Measurements from ENCODE around the gene DIP2B.

DIP2B gene

DNA sequence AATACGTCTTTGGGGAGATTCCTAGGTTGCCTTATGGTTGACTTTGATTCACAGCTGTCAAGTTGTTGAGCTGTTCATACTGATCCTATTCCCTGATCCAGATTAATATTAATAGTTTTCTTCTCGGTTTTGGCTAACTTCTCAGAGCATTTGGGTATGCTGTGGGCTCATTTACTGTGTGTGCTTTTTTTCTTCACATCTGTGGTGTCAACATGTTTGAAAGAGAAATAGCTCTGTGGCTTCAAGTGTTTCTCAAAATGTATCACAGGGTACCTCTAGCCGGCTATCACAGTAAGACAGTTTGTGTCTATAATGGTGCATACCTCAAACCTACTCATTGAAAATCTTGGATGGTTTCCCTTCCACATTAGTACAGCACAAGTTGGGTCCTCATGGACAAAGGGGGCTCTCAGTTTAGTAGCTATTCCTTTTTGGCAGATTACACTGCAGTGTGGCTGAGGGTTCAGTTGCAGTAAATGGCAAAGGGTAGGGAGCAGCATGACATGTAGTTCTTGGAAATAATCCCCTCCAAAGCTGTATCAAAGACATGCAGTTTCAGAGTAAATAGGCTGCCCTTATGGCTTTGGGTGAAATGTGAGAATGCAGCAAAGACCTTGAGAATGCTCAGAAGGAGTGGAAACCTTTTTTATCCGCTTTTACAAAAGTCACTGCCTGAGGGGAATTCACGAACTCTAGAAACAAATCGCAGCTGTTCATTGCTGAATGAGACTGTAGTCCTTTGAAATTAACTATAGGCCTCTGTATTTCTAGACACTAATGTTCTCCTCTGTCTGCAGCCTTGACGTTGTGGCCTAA lies 156.7 kb downstream of the DIP2B start:
- Histone ChIP-seq H3K9ac (ENCODE audit: low read depth in 1 of 2, low read length in 2 of 2) (no peak overlapping the region), H3K4me1 (ENCODE audit: control insufficient read depth in 2 of 2, insufficient read depth in 2 of 2, low read length in 2 of 2) (peaks cover 0 to 8% of the 10 kb centered on the region in 2 donors), H3K27ac (ENCODE audit: low read depth in 2 of 2, low read length in 2 of 2) (no peak overlapping the region)

DNA sequence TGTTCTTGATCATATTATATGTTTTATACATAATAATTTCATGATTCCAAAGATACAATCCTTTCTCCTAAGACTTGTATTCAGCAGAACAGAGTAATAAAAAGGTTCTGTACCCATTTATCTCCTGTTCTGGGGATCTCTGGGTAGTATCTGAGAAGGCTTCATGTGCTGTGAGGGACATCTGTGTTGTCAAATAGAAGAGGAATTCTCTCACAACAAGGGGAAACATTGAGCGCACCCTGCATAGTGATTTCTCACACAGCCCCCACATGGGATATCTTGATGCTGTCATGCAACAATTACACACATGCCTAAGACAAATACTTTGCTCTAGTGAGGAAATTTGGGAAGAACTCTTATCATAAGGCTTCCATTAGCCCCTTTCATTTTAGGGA lies 157.3 kb downstream of the DIP2B start:
- H3K36me3 ChIP-seq (ENCODE audit: control insufficient read depth in 2 of 2, insufficient read depth in 2 of 2, low read length in 2 of 2): peaks cover 4 to 5% of the 10 kb centered on the region in 2 donors
- no peak overlapping the region for H3K9ac ChIP-seq (ENCODE audit: low read depth in 1 of 2, low read length in 2 of 2)
- H3K9me3 ChIP-seq (ENCODE audit: control insufficient read depth in 2 of 2, low read length in 2 of 2): no peaks in the 10 kb centered on the region
- H3K4me3 ChIP-seq (ENCODE audit: low read length in 2 of 2): no peak overlapping the region
- no peak overlapping the region for H3K27ac ChIP-seq (ENCODE audit: low read depth in 2 of 2, low read length in 2 of 2)
- peaks cover 0 to 8% of the 10 kb centered on the region in 2 donors for H3K4me1 ChIP-seq (ENCODE audit: control insufficient read depth in 2 of 2, insufficient read depth in 2 of 2, low read length in 2 of 2)
- H3K27me3 ChIP-seq (ENCODE audit: control insufficient read depth in 2 of 2, insufficient read depth in 2 of 2, low read length in 2 of 2): no peaks in the 10 kb centered on the region

More for the DNA sequence above, 156.7 kb downstream of the DIP2B start:
- no peaks in the 10 kb centered on the region for H3K27me3 ChIP-seq (ENCODE audit: control insufficient read depth in 2 of 2, insufficient read depth in 2 of 2, low read length in 2 of 2)
- peaks cover 4 to 5% of the 10 kb centered on the region in 2 donors for H3K36me3 ChIP-seq (ENCODE audit: control insufficient read depth in 2 of 2, insufficient read depth in 2 of 2, low read length in 2 of 2)
- no peaks in the 10 kb centered on the region for H3K9me3 ChIP-seq (ENCODE audit: control insufficient read depth in 2 of 2, low read length in 2 of 2)
- H3K4me3 ChIP-seq (ENCODE audit: low read length in 2 of 2): no peak overlapping the region

DNA sequence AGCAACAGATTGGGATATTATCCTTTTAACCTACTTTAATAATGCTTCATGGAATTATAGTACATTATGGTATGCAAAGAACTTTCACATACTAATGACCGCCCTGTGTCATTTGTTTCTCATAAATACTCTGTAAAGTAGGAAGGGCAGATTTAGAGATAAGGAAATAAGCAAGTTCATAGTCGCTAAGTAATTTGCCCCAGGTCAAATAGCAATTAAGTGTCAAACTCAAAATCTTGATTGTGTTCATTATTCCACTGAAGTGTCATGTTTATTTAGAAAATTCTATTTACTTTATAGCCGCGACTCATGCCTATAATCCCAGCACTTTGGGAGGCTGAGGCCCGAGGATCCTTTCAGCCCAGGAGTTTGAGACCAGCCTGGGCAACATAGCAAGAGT lies 160.4 kb downstream of the DIP2B start:
- no peak overlapping the region for H3K27ac ChIP-seq (ENCODE audit: low read depth in 2 of 2, low read length in 2 of 2)
- H3K4me1 ChIP-seq (ENCODE audit: control insufficient read depth in 2 of 2, insufficient read depth in 2 of 2, low read length in 2 of 2): peaks cover 0 to 6% of the 10 kb centered on the region in 2 donors
- H3K9ac ChIP-seq (ENCODE audit: low read depth in 1 of 2, low read length in 2 of 2): no peak overlapping the region
- no peaks in the 10 kb centered on the region for H3K9me3 ChIP-seq (ENCODE audit: control insufficient read depth in 2 of 2, low read length in 2 of 2)
- H3K27me3 ChIP-seq (ENCODE audit: control insufficient read depth in 2 of 2, insufficient read depth in 2 of 2, low read length in 2 of 2): no peaks in the 10 kb centered on the region
- no peak overlapping the region for H3K4me3 ChIP-seq (ENCODE audit: low read length in 2 of 2)
- peaks cover 3 to 4% of the 10 kb centered on the region in 2 donors for H3K36me3 ChIP-seq (ENCODE audit: control insufficient read depth in 2 of 2, insufficient read depth in 2 of 2, low read length in 2 of 2)

DNA sequence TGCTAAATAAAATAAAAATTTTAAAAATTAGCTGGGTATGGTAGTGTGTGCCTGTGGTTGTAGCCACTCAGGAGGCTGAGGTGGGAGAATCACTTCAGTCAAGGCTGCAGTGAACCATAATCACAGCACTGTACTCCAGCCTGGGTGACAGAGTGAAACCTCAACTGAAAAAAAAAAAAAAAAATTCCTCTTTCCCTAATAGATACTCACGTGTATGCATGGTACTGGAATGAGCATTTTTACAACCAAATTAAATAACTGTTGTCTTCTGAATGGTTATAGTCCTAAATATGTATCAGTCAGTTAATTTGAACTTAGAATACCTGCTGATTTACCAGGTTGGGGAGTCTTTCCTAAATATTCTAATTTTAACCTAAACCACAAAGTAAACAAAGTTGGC lies 160.8 kb downstream of the DIP2B start:
- no peak overlapping the region for H3K27ac ChIP-seq (ENCODE audit: low read depth in 2 of 2, low read length in 2 of 2)
- no peaks in the 10 kb centered on the region for H3K9me3 ChIP-seq (ENCODE audit: control insufficient read depth in 2 of 2, low read length in 2 of 2)
- peaks cover 0 to 5% of the 10 kb centered on the region in 2 donors for H3K4me1 ChIP-seq (ENCODE audit: control insufficient read depth in 2 of 2, insufficient read depth in 2 of 2, low read length in 2 of 2)
- no peaks in the 10 kb centered on the region for H3K27me3 ChIP-seq (ENCODE audit: control insufficient read depth in 2 of 2, insufficient read depth in 2 of 2, low read length in 2 of 2)
- H3K9ac ChIP-seq (ENCODE audit: low read depth in 1 of 2, low read length in 2 of 2): no peak overlapping the region
- peaks cover 3 to 4% of the 10 kb centered on the region in 2 donors for H3K36me3 ChIP-seq (ENCODE audit: control insufficient read depth in 2 of 2, insufficient read depth in 2 of 2, low read length in 2 of 2)
- H3K4me3 ChIP-seq (ENCODE audit: low read length in 2 of 2): no peak overlapping the region

DNA sequence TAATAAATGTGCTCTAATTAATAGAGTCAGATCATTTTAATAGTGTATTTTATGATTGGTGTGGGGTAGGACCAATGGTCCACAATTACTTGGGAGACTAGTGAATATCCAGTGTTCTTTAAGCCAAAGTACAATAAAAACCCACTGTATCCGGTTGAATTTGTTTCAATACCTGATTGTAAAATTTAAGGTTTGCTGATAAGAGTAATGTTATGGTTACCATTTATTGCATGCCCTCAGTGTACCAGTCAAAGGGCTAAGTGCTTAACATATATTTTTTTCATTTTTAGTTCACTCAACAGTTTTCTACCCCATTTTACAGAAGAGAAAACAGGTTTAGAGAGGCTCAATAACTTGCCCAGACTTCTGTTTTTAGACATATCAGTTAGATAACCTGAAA lies 161.2 kb downstream of the DIP2B start:
- Histone ChIP-seq H3K4me3 (ENCODE audit: low read length in 2 of 2) (no peak overlapping the region), H3K27me3 (ENCODE audit: control insufficient read depth in 2 of 2, insufficient read depth in 2 of 2, low read length in 2 of 2) (no peaks in the 10 kb centered on the region), H3K9me3 (ENCODE audit: control insufficient read depth in 2 of 2, low read length in 2 of 2) (no peaks in the 10 kb centered on the region), H3K9ac (ENCODE audit: low read depth in 1 of 2, low read length in 2 of 2) (no peak overlapping the region), H3K4me1 (ENCODE audit: control insufficient read depth in 2 of 2, insufficient read depth in 2 of 2, low read length in 2 of 2) (peaks cover 0 to 5% of the 10 kb centered on the region in 2 donors), H3K27ac (ENCODE audit: low read depth in 2 of 2, low read length in 2 of 2) (no peak overlapping the region), H3K36me3 (ENCODE audit: control insufficient read depth in 2 of 2, insufficient read depth in 2 of 2, low read length in 2 of 2) (peaks cover 4 to 5% of the 10 kb centered on the region in 2 donors)

DNA sequence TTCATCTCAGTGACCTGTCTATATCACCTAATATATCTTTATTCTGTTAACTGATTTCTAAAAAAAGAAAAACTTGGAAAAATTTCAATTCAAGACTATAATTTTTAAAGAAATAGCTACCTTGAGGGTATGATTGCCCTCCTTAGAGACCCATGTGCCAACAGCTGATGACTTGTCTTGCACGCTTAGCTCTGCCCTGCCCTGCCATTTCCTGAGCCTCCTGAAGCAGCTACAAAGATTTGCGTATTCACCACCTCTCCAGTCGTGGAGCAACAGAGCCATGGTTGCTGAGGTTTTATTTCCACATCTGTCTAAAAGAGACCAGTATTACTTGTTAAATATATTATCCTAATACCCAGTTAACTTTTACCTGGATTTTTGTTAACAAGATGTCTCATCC lies 167.4 kb downstream of the DIP2B start:
- Histone ChIP-seq H3K27me3 (ENCODE audit: control insufficient read depth in 2 of 2, insufficient read depth in 2 of 2, low read length in 2 of 2) (no peaks in the 10 kb centered on the region), H3K27ac (ENCODE audit: low read depth in 2 of 2, low read length in 2 of 2) (no peak overlapping the region), H3K4me1 (ENCODE audit: control insufficient read depth in 2 of 2, insufficient read depth in 2 of 2, low read length in 2 of 2) (no peaks in the 10 kb centered on the region), H3K9ac (ENCODE audit: low read depth in 1 of 2, low read length in 2 of 2) (no peak overlapping the region), H3K4me3 (ENCODE audit: low read length in 2 of 2) (no peak overlapping the region), H3K36me3 (ENCODE audit: control insufficient read depth in 2 of 2, insufficient read depth in 2 of 2, low read length in 2 of 2) (peaks cover 32 to 38% of the 10 kb centered on the region in 2 donors), H3K9me3 (ENCODE audit: control insufficient read depth in 2 of 2, low read length in 2 of 2) (no peaks in the 10 kb centered on the region)

DNA sequence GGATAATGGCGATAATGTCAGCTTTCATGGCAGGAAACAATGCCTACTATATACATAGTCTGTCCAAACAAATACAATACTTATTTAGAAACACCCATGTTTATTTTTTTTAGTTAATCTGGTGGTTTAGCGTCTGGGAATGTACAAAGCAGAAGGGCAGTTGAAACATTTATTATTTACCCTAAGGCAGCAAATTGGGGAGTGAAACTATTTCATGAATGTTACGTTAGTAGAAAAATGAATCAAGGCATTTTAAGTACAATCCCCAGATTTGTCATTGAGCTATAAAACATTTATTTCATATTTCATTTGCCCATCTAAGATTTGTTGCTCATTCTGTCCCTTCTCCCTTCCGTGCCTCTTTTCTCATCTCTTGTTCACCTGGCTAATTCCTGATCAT lies 172.0 kb downstream of the DIP2B start:
- H3K27ac ChIP-seq (ENCODE audit: low read depth in 2 of 2, low read length in 2 of 2): no peak overlapping the region
- H3K9ac ChIP-seq (ENCODE audit: low read depth in 1 of 2, low read length in 2 of 2): no peak overlapping the region
- H3K27me3 ChIP-seq (ENCODE audit: control insufficient read depth in 2 of 2, insufficient read depth in 2 of 2, low read length in 2 of 2): no peaks in the 10 kb centered on the region
- H3K36me3 ChIP-seq (ENCODE audit: control insufficient read depth in 2 of 2, insufficient read depth in 2 of 2, low read length in 2 of 2): peaks cover 44 to 50% of the 10 kb centered on the region in 2 donors
- no peaks in the 10 kb centered on the region for H3K9me3 ChIP-seq (ENCODE audit: control insufficient read depth in 2 of 2, low read length in 2 of 2)
- H3K4me1 ChIP-seq (ENCODE audit: control insufficient read depth in 2 of 2, insufficient read depth in 2 of 2, low read length in 2 of 2): no peaks in the 10 kb centered on the region
- H3K4me3 ChIP-seq (ENCODE audit: low read length in 2 of 2): no peak overlapping the region

DNA sequence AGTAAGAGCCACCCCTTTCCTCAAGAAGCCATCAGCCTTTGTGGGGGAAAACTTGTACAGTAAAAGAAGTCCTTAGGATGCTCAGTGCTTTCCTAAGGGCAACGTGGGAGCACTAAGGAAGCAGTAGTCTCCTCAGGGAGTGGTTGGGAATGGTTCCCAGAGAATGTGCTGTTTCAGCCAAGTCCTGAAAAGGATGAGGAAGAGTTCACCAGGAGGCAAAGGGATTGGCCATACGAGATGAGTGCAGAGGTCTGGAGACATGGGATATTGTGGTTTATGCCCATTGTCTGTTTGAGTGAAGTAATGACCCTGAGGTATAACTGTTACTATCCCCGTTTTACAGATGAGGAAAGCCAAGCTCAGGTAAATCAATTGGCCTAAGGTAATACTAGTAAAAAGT lies 173.1 kb downstream of the DIP2B start:
- Histone ChIP-seq H3K4me1 (ENCODE audit: control insufficient read depth in 2 of 2, insufficient read depth in 2 of 2, low read length in 2 of 2) (no peaks in the 10 kb centered on the region), H3K36me3 (ENCODE audit: control insufficient read depth in 2 of 2, insufficient read depth in 2 of 2, low read length in 2 of 2) (peaks cover 45 to 51% of the 10 kb centered on the region in 2 donors), H3K27ac (ENCODE audit: low read depth in 2 of 2, low read length in 2 of 2) (no peak overlapping the region), H3K9me3 (ENCODE audit: control insufficient read depth in 2 of 2, low read length in 2 of 2) (no peaks in the 10 kb centered on the region), H3K4me3 (ENCODE audit: low read length in 2 of 2) (no peak overlapping the region), H3K27me3 (ENCODE audit: control insufficient read depth in 2 of 2, insufficient read depth in 2 of 2, low read length in 2 of 2) (no peaks in the 10 kb centered on the region), H3K9ac (ENCODE audit: low read depth in 1 of 2, low read length in 2 of 2) (no peak overlapping the region)

DNA sequence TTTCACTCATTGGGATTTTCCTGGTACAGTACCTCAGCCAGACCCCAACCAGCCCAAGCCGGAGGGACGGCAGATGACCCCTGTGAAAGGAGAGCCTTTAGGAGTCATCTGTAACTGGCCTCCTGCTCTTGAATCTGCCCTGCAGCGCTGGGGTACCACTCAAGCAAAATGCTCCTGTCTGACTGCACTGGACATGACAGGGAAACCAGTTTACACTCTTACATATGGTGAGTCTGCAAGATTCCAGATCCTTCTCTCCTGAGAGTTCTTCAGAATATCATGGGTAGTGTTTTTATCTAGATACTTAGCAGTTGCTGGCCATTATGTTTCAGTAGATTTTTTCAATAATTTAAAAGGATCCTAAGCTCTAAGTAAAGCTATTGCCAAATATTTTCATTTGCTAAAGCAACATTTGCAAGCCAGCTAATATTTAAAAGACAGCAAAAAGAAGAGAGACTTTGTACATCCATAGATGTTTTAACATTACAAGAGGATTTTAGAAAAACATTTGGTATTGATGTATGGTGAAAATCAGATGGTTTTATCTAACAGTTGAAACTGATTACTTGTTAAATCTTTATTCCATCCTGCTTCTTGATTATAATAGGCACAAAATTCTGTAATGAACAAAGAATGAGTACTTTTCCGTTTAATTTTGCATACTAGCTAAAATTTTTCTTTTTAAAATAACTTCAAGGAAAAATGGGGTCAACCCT lies 174.0 kb downstream of the DIP2B start:
- H3K9ac ChIP-seq (ENCODE audit: low read depth in 1 of 2, low read length in 2 of 2): no peak overlapping the region
- H3K27me3 ChIP-seq (ENCODE audit: control insufficient read depth in 2 of 2, insufficient read depth in 2 of 2, low read length in 2 of 2): no peaks in the 10 kb centered on the region
- no peak overlapping the region for H3K27ac ChIP-seq (ENCODE audit: low read depth in 2 of 2, low read length in 2 of 2)
- H3K4me3 ChIP-seq (ENCODE audit: low read length in 2 of 2): no peak overlapping the region
- H3K9me3 ChIP-seq (ENCODE audit: control insufficient read depth in 2 of 2, low read length in 2 of 2): no peaks in the 10 kb centered on the region
- H3K36me3 ChIP-seq (ENCODE audit: control insufficient read depth in 2 of 2, insufficient read depth in 2 of 2, low read length in 2 of 2): peaks cover 45 to 54% of the 10 kb centered on the region in 2 donors
- H3K4me1 ChIP-seq (ENCODE audit: control insufficient read depth in 2 of 2, insufficient read depth in 2 of 2, low read length in 2 of 2): no peaks in the 10 kb centered on the region

DNA sequence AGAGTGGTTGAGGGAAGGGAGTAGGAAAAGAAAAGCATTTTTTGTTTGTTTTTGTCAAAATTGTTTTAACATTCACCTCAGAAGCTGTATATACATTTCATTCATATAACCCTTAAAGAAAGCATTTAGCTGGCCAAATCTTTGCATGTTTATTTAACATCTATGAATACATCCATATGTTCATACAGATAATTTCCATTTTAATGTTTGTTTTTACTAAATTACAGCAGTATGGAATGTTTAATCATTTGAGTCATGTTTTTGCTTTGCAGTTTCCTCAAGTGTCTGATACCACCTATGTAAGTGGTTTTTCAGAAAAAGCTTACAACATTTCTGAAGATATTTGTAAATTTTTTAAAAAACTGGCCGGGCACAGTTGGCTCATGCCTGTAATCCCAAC lies 174.8 kb downstream of the DIP2B start:
- no peaks in the 10 kb centered on the region for H3K9me3 ChIP-seq (ENCODE audit: control insufficient read depth in 2 of 2, low read length in 2 of 2)
- H3K9ac ChIP-seq (ENCODE audit: low read depth in 1 of 2, low read length in 2 of 2): no peak overlapping the region
- H3K27ac ChIP-seq (ENCODE audit: low read depth in 2 of 2, low read length in 2 of 2): no peak overlapping the region
- peaks cover 47 to 54% of the 10 kb centered on the region in 2 donors for H3K36me3 ChIP-seq (ENCODE audit: control insufficient read depth in 2 of 2, insufficient read depth in 2 of 2, low read length in 2 of 2)
- no peak overlapping the region for H3K4me3 ChIP-seq (ENCODE audit: low read length in 2 of 2)
- H3K4me1 ChIP-seq (ENCODE audit: control insufficient read depth in 2 of 2, insufficient read depth in 2 of 2, low read length in 2 of 2): no peaks in the 10 kb centered on the region
- H3K27me3 ChIP-seq (ENCODE audit: control insufficient read depth in 2 of 2, insufficient read depth in 2 of 2, low read length in 2 of 2): no peaks in the 10 kb centered on the region

Data from mucosa of rectum (tissue), 2 donors.